HCT116 (cell line): ENCODE results near the gene COPG2. TPM values are rescaled to one million over a fixed set of nuclear protein-coding genes. Genes with fewer than 3 reads are reported as not detected.

Experiments
- ATAC-seq: fragments of 200-7000 bp; cut with Tn5 transposase; 2 replicates; pipeline ENCODE4 v1.9.1; 2020; ENCODE audit warnings: mild to moderate bottlenecking, moderate library complexity
- BruUV-seq: library from RNA; stranded (reverse); fragments of 400-500 nt; replicated peaks from 2 replicates; lab custom pipeline; 2021; lab: Mats Ljungman, UMichigan
- CTCF ChIA-PET: fragments of 300-600 bp; sonication (Branson Sonifier 250); formaldehyde crosslinking; loops from one replicate; lab custom pipeline; 2021; ENCODE audit warnings: antibody characterized with exemption; lab: Charles Lee
- POLR2A ChIA-PET: fragments of 300-600, 350-600 bp; sonication (Branson Sonifier 250); formaldehyde crosslinking; loops from one replicate; lab custom pipeline; 2021; ENCODE audit warnings: antibody characterized with exemption; lab: Charles Lee
- RAD21 ChIA-PET, 2 experiments: fragments of 300-600 bp; sonication (Branson Sonifier 250); formaldehyde crosslinking; loops; one replicate each; lab custom pipeline; 2023; ENCODE audit warnings: low total read pairs in 2 of 2; ENCODE audit not compliant: uncharacterized antibody in 2 of 2, unreplicated experiment in 2 of 2, low non-redundant PET in 1 of 2; lab: Charles Lee
- DNase-seq: peaks from one replicate; pipeline ENCODE4 v3.0.0-alpha.2; 2010; ENCODE audit warnings: low read depth, low spot score
- H2AFZ ChIP-seq: fragments of 200-600 bp; shearing (Covaris generic), sonication (generic); 2 replicates; pipeline ENCODE4 v1.6.1; 2017; ENCODE audit warnings: low read depth, mixed run types, mixed read lengths, antibody characterized with exemption, low read length; ENCODE audit not compliant: poor library complexity, severe bottlenecking
- H3K27ac ChIP-seq: 2 replicates; pipeline ENCODE4 v1.5.1; 2012; ENCODE audit warnings: low read depth, low read length
- H3K27me3 ChIP-seq: fragments of 200-600 bp; sonication (generic); 2 replicates; pipeline ENCODE4 v1.6.1; 2016; ENCODE audit warnings: mixed run types, low read length, mixed read lengths; ENCODE audit not compliant: insufficient read depth
- H3K36me3 ChIP-seq, 2 experiments: fragments of 200-500 bp in 1 of 2; fragments of 200-600 bp in 1 of 2; sonication (Bioruptor generic) in 1 of 2; sonication (generic) in 1 of 2; 2 replicates each; pipeline versions ENCODE4 v1.5.1 to v1.6.1; 2014 to 2016; ENCODE audit warnings: low read length in 2 of 2, inconsistent platforms in 1 of 2, mixed read lengths in 1 of 2, mixed run types in 1 of 2; ENCODE audit not compliant: insufficient read depth in 2 of 2, control insufficient read depth in 1 of 2
- H3K4me1 ChIP-seq, 2 experiments: fragments of 200-600 bp in 1 of 2; sonication (generic) in 1 of 2; 2 replicates each; pipeline versions ENCODE4 v1.5.1 to v1.6.1; 2012 to 2017; ENCODE audit warnings: low read length in 2 of 2, inconsistent platforms in 1 of 2, mild to moderate bottlenecking in 1 of 2, mixed read lengths in 1 of 2, mixed run types in 1 of 2, moderate library complexity in 1 of 2; ENCODE audit not compliant: insufficient read depth in 2 of 2, control insufficient read depth in 1 of 2
- H3K4me2 ChIP-seq: fragments of 200-600 bp; sonication (generic); 2 replicates; pipeline ENCODE4 v1.6.1; 2017; ENCODE audit warnings: mixed run types, low read length, mixed read lengths
- H3K4me3 ChIP-seq, 2 experiments: fragments of 200-600 bp in 1 of 2; sonication (generic) in 1 of 2; replicated peaks in 1 of 2; 2 replicates each; pipeline ENCODE4 v1.5.1; 2011 to 2016; ENCODE audit warnings: low read length in 2 of 2, control low read depth in 1 of 2, low read depth in 1 of 2, mild to moderate bottlenecking in 1 of 2, mixed read lengths in 1 of 2, mixed run types in 1 of 2
- H3K79me2 ChIP-seq: fragments of 200-600 bp; sonication (generic); 2 replicates; pipeline ENCODE4 v1.6.1; 2017; ENCODE audit warnings: mild to moderate bottlenecking, mixed run types, low read length, moderate library complexity, mixed read lengths; ENCODE audit not compliant: insufficient read depth
- H3K9ac ChIP-seq: fragments of 200-600 bp; sonication (generic); 2 replicates; pipeline ENCODE4 v1.6.1; 2016; ENCODE audit warnings: low read length, mixed read lengths
- H3K9me2 ChIP-seq: fragments of 200-600 bp; sonication (generic), shearing (Covaris generic); 2 replicates; pipeline ENCODE4 v1.6.1; 2017; ENCODE audit warnings: mixed run types, mild to moderate bottlenecking, moderate library complexity; ENCODE audit not compliant: insufficient read depth
- H3K9me3 ChIP-seq, 2 experiments: fragments of 200-500 bp in 1 of 2; fragments of 200-600 bp in 1 of 2; sonication (Bioruptor generic) in 1 of 2; sonication (generic) in 1 of 2; 2 replicates each; pipeline ENCODE4 v1.6.1; 2014 to 2017; ENCODE audit warnings: low read length in 2 of 2, mixed read lengths in 2 of 2, inconsistent platforms in 1 of 2, low read depth in 1 of 2, mild to moderate bottlenecking in 1 of 2, mixed run types in 1 of 2, moderate library complexity in 1 of 2; ENCODE audit not compliant: control insufficient read depth in 1 of 2, insufficient read depth in 1 of 2
- H4K20me1 ChIP-seq: fragments of 200-600 bp; sonication (generic), shearing (Covaris generic); 2 replicates; pipeline ENCODE4 v1.6.1; 2017; ENCODE audit warnings: mixed run types, mild to moderate bottlenecking, moderate library complexity; ENCODE audit not compliant: insufficient read depth
- POLR2A ChIP-seq: IDR thresholded peaks from 2 replicates; pipeline ENCODE4 v1.7.0; 2011; ENCODE audit warnings: borderline replicate concordance; ENCODE audit not compliant: insufficient read depth, insufficient read length; ENCODE audit errors: extremely low read depth
- POLR2AphosphoS5 ChIP-seq: IDR thresholded peaks from 2 replicates; pipeline ENCODE4 v1.6.1; 2011; ENCODE audit warnings: mild to moderate bottlenecking, low read depth, low read length, moderate library complexity
- SP1 ChIP-seq: IDR thresholded peaks from 2 replicates; pipeline ENCODE4 v1.6.1; 2012; ENCODE audit warnings: low read depth
- TCF7L2 ChIP-seq: IDR thresholded peaks from 2 replicates; pipeline ENCODE4 v1.7.0; 2011; ENCODE audit warnings: borderline replicate concordance, inconsistent platforms; ENCODE audit not compliant: insufficient read depth, insufficient read length; ENCODE audit errors: extremely low read depth
- intact Hi-C: fragments of 100-400 bp; cut with micrococcal nuclease; formaldehyde crosslinking; loops from 2 replicates; pipeline ENCODE4 v1.10.0; 2022
- microRNA counts: library from miRNA; unstranded; fragments of <30 nt; microRNA quantifications from one replicate; lab custom pipeline; 2015
- microRNA-seq: library from miRNA; unstranded; fragments of <30 nt; microRNA quantifications from one replicate; pipeline ENCODE4, GENCODE V29; 2016; ENCODE audit warnings: borderline number of aligned reads
- total RNA-seq: library from RNA; stranded (reverse); gene quantifications from one replicate; pipeline ENCODE4 v1.2.1, GENCODE V29; 2021; ENCODE audit not compliant: unreplicated experiment
- TF ChIP-seq, protein P1 (sequence below): IDR thresholded peaks from 2 replicates; pipeline ENCODE4 v1.6.1; 2012; ENCODE audit warnings: low read depth

Gene COPG2
- total RNA-seq, 1 experiment from 2014 or later: 31.0 TPM

DNA sequence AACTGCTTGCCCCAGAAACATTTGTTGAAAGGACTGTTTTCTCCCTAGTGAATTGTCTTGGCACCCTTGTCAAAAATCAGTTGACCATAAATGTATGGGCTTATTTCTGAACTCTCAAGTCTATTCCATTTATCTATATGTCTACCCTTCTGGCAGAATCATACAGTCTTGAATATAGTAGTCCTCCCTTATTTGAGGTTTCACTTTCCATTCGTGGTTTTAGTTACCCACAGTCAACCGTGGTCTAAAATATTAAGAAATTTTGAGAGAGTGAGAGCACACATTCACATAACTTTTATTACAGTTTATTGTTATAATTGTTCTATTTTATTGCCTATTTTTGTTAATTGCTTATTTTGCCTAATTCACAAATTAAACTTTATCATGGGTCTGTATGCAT is 210.3 kb downstream of the COPG2 start:
- CTCF ChIA-PET: interaction anchor here (1.2 kb wide), 1 partner anchor 26 kb away, joined by 3 read pairs; no protein-coding TSS in a partner anchor
- ATAC-seq: no peak

More for the DNA sequence above, 210.3 kb downstream of the COPG2 start:
- no peak for DNase-seq
- POLR2A ChIA-PET: no interaction called here
- H3K9ac ChIP-seq: no peak overlapping the region
- TF ChIP-seq, protein P1, sequence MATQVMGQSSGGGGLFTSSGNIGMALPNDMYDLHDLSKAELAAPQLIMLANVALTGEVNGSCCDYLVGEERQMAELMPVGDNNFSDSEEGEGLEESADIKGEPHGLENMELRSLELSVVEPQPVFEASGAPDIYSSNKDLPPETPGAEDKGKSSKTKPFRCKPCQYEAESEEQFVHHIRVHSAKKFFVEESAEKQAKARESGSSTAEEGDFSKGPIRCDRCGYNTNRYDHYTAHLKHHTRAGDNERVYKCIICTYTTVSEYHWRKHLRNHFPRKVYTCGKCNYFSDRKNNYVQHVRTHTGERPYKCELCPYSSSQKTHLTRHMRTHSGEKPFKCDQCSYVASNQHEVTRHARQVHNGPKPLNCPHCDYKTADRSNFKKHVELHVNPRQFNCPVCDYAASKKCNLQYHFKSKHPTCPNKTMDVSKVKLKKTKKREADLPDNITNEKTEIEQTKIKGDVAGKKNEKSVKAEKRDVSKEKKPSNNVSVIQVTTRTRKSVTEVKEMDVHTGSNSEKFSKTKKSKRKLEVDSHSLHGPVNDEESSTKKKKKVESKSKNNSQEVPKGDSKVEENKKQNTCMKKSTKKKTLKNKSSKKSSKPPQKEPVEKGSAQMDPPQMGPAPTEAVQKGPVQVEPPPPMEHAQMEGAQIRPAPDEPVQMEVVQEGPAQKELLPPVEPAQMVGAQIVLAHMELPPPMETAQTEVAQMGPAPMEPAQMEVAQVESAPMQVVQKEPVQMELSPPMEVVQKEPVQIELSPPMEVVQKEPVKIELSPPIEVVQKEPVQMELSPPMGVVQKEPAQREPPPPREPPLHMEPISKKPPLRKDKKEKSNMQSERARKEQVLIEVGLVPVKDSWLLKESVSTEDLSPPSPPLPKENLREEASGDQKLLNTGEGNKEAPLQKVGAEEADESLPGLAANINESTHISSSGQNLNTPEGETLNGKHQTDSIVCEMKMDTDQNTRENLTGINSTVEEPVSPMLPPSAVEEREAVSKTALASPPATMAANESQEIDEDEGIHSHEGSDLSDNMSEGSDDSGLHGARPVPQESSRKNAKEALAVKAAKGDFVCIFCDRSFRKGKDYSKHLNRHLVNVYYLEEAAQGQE: no peak
- TF ChIP-seq SP1 (no peak), POLR2A (no peak), POLR2AphosphoS5 (no peak), TCF7L2 (no peak)
- TF ChIP-seq, all 23 proteins: peak for 0
- BruUV-seq: no TSS peak
- H3K9me2 ChIP-seq: no peaks in the 10 kb centered on the region
- intact Hi-C loops: no loop called here
- H3K36me3 ChIP-seq: no peaks in the 10 kb centered on the region
- no peaks in the 10 kb centered on the region for H3K9me3 ChIP-seq
- no peak overlapping the region for H2AFZ ChIP-seq
- H3K27ac ChIP-seq: no peak overlapping the region
- H3K79me2 ChIP-seq: no peaks in the 10 kb centered on the region
- H3K4me2 ChIP-seq: no peak overlapping the region
- RAD21 ChIA-PET: no interaction called here
- H3K4me1 ChIP-seq: peaks cover 0 to 6% of the 10 kb centered on the region in 2 experiments; a peak in 1 of 4 replicates
- no peaks in the 10 kb centered on the region for H4K20me1 ChIP-seq
- no peak overlapping the region for H3K4me3 ChIP-seq
- H3K27me3 ChIP-seq: no peaks in the 10 kb centered on the region

MicroRNA genes within 50 kb of the gene (microRNA counts, 767-probe panel; counts per million panel counts)
- microRNA hsa-miR-335-5p (lab: Ali Mortazavi, UCI): not detected

Small RNAs within 50 kb of the gene (microRNA-seq; reads per million reads assigned to microRNA genes)
- 1,668 reads per million, percentile 84 among the genes with 10 or more reads in this experiment for gene MIR335

Other genes starting within 250 kb of the COPG2 start
- gene CEP41, start 227.7 kb downstream of the COPG2 start, total RNA-seq: 13.6 TPM
- gene MEST, start 176.7 kb downstream of the COPG2 start, total RNA-seq: 49.5 TPM
- not detected for gene TSGA13, start 17.8 kb upstream of the COPG2 start, total RNA-seq
- gene KLF14, start 65.5 kb upstream of the COPG2 start, total RNA-seq: 0.93 TPM